ENCODE measurements around the gene TTC34.

DNA sequence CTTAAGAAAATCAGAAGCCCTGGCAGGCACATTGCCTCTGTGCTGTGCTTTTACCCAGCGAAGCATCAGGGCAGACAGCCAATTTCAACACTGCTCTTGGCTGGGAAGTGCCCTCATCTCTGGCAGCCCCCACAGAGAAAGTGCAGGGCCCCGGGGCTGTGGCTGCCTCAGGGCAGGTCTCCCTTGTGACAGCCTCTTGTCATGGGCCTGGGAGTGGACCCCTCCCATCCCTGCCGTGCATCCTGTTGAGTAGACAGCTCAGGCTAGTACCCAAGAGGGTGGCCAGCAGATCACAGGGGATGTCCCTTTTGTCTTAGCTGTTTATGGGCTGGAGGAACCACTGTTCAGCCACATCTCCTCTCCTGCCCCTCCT lies 23.3 kb downstream of the TTC34 start:
- TF ChIP-seq, protein P1, sequence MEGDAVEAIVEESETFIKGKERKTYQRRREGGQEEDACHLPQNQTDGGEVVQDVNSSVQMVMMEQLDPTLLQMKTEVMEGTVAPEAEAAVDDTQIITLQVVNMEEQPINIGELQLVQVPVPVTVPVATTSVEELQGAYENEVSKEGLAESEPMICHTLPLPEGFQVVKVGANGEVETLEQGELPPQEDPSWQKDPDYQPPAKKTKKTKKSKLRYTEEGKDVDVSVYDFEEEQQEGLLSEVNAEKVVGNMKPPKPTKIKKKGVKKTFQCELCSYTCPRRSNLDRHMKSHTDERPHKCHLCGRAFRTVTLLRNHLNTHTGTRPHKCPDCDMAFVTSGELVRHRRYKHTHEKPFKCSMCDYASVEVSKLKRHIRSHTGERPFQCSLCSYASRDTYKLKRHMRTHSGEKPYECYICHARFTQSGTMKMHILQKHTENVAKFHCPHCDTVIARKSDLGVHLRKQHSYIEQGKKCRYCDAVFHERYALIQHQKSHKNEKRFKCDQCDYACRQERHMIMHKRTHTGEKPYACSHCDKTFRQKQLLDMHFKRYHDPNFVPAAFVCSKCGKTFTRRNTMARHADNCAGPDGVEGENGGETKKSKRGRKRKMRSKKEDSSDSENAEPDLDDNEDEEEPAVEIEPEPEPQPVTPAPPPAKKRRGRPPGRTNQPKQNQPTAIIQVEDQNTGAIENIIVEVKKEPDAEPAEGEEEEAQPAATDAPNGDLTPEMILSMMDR (IDR thresholded peaks at IDR 0.05) = no peak
- no peak for TF ChIP-seq POLR2A (IDR thresholded peaks at IDR 0.05)
